A549 (cell line): Measurements from ENCODE around the gene TP73. TPM values are rescaled to one million over a fixed set of nuclear protein-coding genes. Genes with fewer than 3 reads are reported as not detected.
A peak's percentile ranks its signal among the peaks of the same experiment; 100 is the strongest.

Source experiments
- ATAC-seq, 2 experiments: fragments of 200-7000 bp in 1 of 2; fragments of >200 bp in 1 of 2; cut with Nextera tagmentation in 1 of 2; cut with Tn5 transposase in 1 of 2; 3 replicates each; pipeline versions ENCODE4 v1.8.0 to v1.9.1; 2018 to 2020; ENCODE audit warnings: mild to moderate bottlenecking in 1 of 2, moderate library complexity in 1 of 2
- CTCF ChIA-PET: fragments of 300-600 bp; sonication (Branson Sonifier 250); formaldehyde crosslinking; extraction: SDS; loops from one replicate; lab custom pipeline; 2021; ENCODE audit warnings: antibody characterized with exemption, inconsistent platforms; lab: Yijun Ruan, JAX
- POLR2A ChIA-PET: fragments of 350-600 bp; formaldehyde crosslinking; extraction: SDS; loops from one replicate; lab custom pipeline; 2021; ENCODE audit warnings: antibody characterized with exemption, inconsistent platforms; lab: Yijun Ruan, JAX
- DNase-seq, 2 experiments: peaks; one replicate each; pipeline versions ENCODE4 v3.0.0 to v3.0.0-alpha.2; 2011 to 2016; ENCODE audit warnings: low read depth in 1 of 2, low spot score in 1 of 2
- FAIRE-seq: peaks from 2 replicates; lab custom pipeline; 2011; peaks lifted over from hg19 to GRCh38; lab: Jason Lieb, UNC
- H3K27ac ChIP-seq, 2 experiments: fragments of >200 bp; sonication (Bioruptor Twin); formaldehyde crosslinking; 3 replicates each; pipeline ENCODE4 v1.5.1; 2016 to 2017
- H3K4me1 ChIP-seq: fragments of >200 bp; sonication (Bioruptor Twin); formaldehyde crosslinking; 3 replicates; pipeline ENCODE4 v1.6.1; 2016
- H3K4me2 ChIP-seq: fragments of >200 bp; sonication (Bioruptor Twin); formaldehyde crosslinking; 3 replicates; pipeline ENCODE4 v1.6.1; 2016
- H3K4me3 ChIP-seq: fragments of >200 bp; sonication (Bioruptor Twin); formaldehyde crosslinking; 3 replicates; pipeline ENCODE4 v1.5.1; 2016
- H3K9me3 ChIP-seq: fragments of >200 bp; sonication (Bioruptor Twin); formaldehyde crosslinking; 3 replicates; pipeline ENCODE4 v1.6.1; 2016
- CBX8 ChIP-seq: fragments of 200-600 bp; sonication (generic); IDR thresholded peaks from 2 replicates; pipeline ENCODE4 v1.6.1; 2016
- CEBPB ChIP-seq, 2 experiments: fragments of >200 bp in 1 of 2; sonication (Bioruptor Twin) in 1 of 2; formaldehyde crosslinking in 1 of 2; IDR thresholded peaks; 2 replicates each; pipeline ENCODE4 v1.6.1; 2012 to 2016
- CHD2 ChIP-seq: fragments of 150-350 bp; IDR thresholded peaks from 2 replicates; pipeline ENCODE4 v1.6.1; 2014; ENCODE audit warnings: low read length; ENCODE audit not compliant: partially characterized antibody
- EHMT2 ChIP-seq: fragments of 200-600 bp; sonication (generic); IDR thresholded peaks from 2 replicates; pipeline ENCODE4 v1.6.1; 2016; ENCODE audit warnings: antibody characterized with exemption, low read depth, mild to moderate bottlenecking, moderate library complexity
- ELK1 ChIP-seq: fragments of 150-350 bp; IDR thresholded peaks from 2 replicates; pipeline ENCODE4 v1.6.1; 2014; ENCODE audit warnings: low read depth, mild to moderate bottlenecking, low read length
- ESRRA ChIP-seq: fragments of 150-350 bp; IDR thresholded peaks from 2 replicates; pipeline ENCODE4 v1.6.1; 2014; ENCODE audit warnings: mild to moderate bottlenecking, low read length, borderline replicate concordance
- FOSL2 ChIP-seq, 2 experiments: fragments of 450-650 bp in 1 of 2; fragments of >200 bp in 1 of 2; sonication (Bioruptor Twin) in 1 of 2; formaldehyde crosslinking; IDR thresholded peaks; 2 replicates each; pipeline versions ENCODE4 v1.5.0 to v1.6.1; 2016 to 2020; ENCODE audit warnings: mild to moderate bottlenecking in 1 of 2, moderate library complexity in 1 of 2
- FOXS1 ChIP-seq: fragments of 250-450 bp; sonication (Bioruptor Pico); IDR thresholded peaks from 2 replicates; pipeline ENCODE4 v1.5.0; 2020; ENCODE audit warnings: mild to moderate bottlenecking, moderate library complexity
- GATA3 ChIP-seq: IDR thresholded peaks from 2 replicates; pipeline ENCODE4 v1.6.1; 2012; ENCODE audit warnings: borderline replicate concordance
- HDAC2 ChIP-seq: fragments of 200-600 bp; sonication (generic); IDR thresholded peaks from 2 replicates; pipeline ENCODE4 v1.6.1; 2016
- HES2 ChIP-seq: fragments of >200 bp; sonication (Bioruptor Twin); formaldehyde crosslinking; IDR thresholded peaks from 2 replicates; pipeline ENCODE4 v1.6.1; 2016
- HOXB13 ChIP-seq: fragments of 250-450 bp; sonication (Bioruptor Pico); IDR thresholded peaks from 2 replicates; pipeline ENCODE4 v1.5.0; 2020; ENCODE audit warnings: low read depth, mild to moderate bottlenecking, moderate library complexity
- JUNB ChIP-seq: fragments of >200 bp; sonication (Bioruptor Twin); formaldehyde crosslinking; IDR thresholded peaks from 2 replicates; pipeline ENCODE4 v1.6.1; 2016
- KDM5A ChIP-seq: fragments of 200-600 bp; sonication (generic); IDR thresholded peaks from 2 replicates; pipeline ENCODE4 v1.6.1; 2016; ENCODE audit warnings: antibody characterized with exemption, mild to moderate bottlenecking
- MAZ ChIP-seq: fragments of 150-350 bp; IDR thresholded peaks from 2 replicates; pipeline ENCODE4 v1.6.1; 2014; ENCODE audit warnings: antibody characterized with exemption, low read depth, low read length, borderline replicate concordance
- MYC ChIP-seq: IDR thresholded peaks from 2 replicates; pipeline ENCODE4 v1.6.1; 2012; ENCODE audit warnings: mild to moderate bottlenecking, inconsistent platforms, low read length, improper control_type of control experiment, borderline replicate concordance
- NFE2L2 ChIP-seq: fragments of 150-350 bp; conservative IDR thresholded peaks from 2 replicates; pipeline ENCODE4 v1.6.1; 2014; ENCODE audit warnings: low read length
- NPAS2 ChIP-seq: fragments of 250-450 bp; sonication (Bioruptor Pico); IDR thresholded peaks from 2 replicates; pipeline ENCODE4 v1.8.0; 2022; ENCODE audit warnings: mild to moderate bottlenecking, moderate library complexity, borderline replicate concordance
- NR3C1 ChIP-seq: fragments of >200 bp; sonication (Bioruptor Twin); formaldehyde crosslinking; IDR thresholded peaks from 3 replicates; pipeline ENCODE4 v1.6.1; 2017
- PHF8 ChIP-seq: fragments of 200-600 bp; sonication (generic); IDR thresholded peaks from 2 replicates; pipeline ENCODE4 v1.6.1; 2016; ENCODE audit warnings: low read depth, mild to moderate bottlenecking, antibody characterized with exemption, moderate library complexity, borderline replicate concordance
- POLR2A ChIP-seq: IDR thresholded peaks from 2 replicates; pipeline ENCODE4 v1.6.1; 2012; ENCODE audit warnings: mild to moderate bottlenecking, low read length
- POLR2AphosphoS2 ChIP-seq: conservative IDR thresholded peaks from 2 replicates; pipeline ENCODE4 v1.6.1; 2012; ENCODE audit warnings: low read length, improper control_type of control experiment, inconsistent platforms
- RCOR1 ChIP-seq: fragments of 150-350 bp; IDR thresholded peaks from 2 replicates; pipeline ENCODE4 v1.6.1; 2014; ENCODE audit warnings: antibody characterized with exemption, low read length, low read depth
- RFX5 ChIP-seq: fragments of 450-650 bp; IDR thresholded peaks from 2 replicates; pipeline ENCODE4 v1.7.1; 2014; ENCODE audit warnings: antibody characterized with exemption, mild to moderate bottlenecking, moderate library complexity
- SMC3 ChIP-seq: fragments of >200 bp; sonication (Bioruptor Twin); formaldehyde crosslinking; IDR thresholded peaks from 3 replicates; pipeline ENCODE4 v1.6.1; 2018; ENCODE audit warnings: inconsistent platforms
- SREBF2 ChIP-seq: fragments of 450-650 bp; IDR thresholded peaks from 2 replicates; pipeline ENCODE4 v1.6.1; 2014; ENCODE audit warnings: mild to moderate bottlenecking, moderate library complexity
- TFCP2L1 ChIP-seq: fragments of 250-450 bp; sonication (Bioruptor Pico); IDR thresholded peaks from 2 replicates; pipeline ENCODE4 v1.5.0; 2021; ENCODE audit warnings: mild to moderate bottlenecking
- ZFP36 ChIP-seq: fragments of 450-650 bp; IDR thresholded peaks from 2 replicates; pipeline ENCODE4 v1.6.1; 2014; ENCODE audit warnings: borderline replicate concordance; ENCODE audit not compliant: partially characterized antibody
- ZNF302 ChIP-seq: fragments of 250-450 bp; sonication (Bioruptor Pico); IDR thresholded peaks from 2 replicates; pipeline ENCODE4 v1.9.0; 2021; ENCODE audit warnings: inconsistent platforms, mild to moderate bottlenecking, moderate library complexity
- whole genome bisulfite sequencing: methylation state at CpG from one replicate; pipeline ENCODE4 v1.1.6; 2017; ENCODE audit errors: missing lambda C conversion rate; 5-methylcytosine and 5-hydroxymethylcytosine counted together
- polyA plus RNA-seq, 4 experiments: library from polyadenylated mRNA; depleted of rRNA in 3 of 4; stranded (reverse); fragments of >200 nt; fragmentation: RNase III in 1 of 4; extraction: RNeasy Plus Mini Kit Qiagen cat#74134 plus additional on column Dnase treatment in 1 of 4; gene quantifications; 2 replicates in 3 of 4; 3 replicates in 1 of 4; pipeline ENCODE4 v1.2.3, GENCODE V29; 2011 to 2017

TP73 gene
- polyA plus RNA-seq, 2 of the 4 experiments (the other 2 are of a cell fraction) = 0.01 to 0.25 TPM

GRCh38 chr1:3668585-3669300, 16.4 kb downstream of the TP73 start:
- H3K4me2 ChIP-seq = peak overlapping the region; percentile 53
- H3K9me3 ChIP-seq = no peaks in the 10 kb centered on the region
- WGBS = 40% methylated on average over 9 of the region's 30 CpGs
- TF ChIP-seq CEBPB (IDR thresholded peaks at IDR 0.05) (peak; percentile 56 to 86; a peak in 3 of 4 replicates), KDM5A (no peak)
- no peak overlapping the region for H3K4me3 ChIP-seq
- ATAC-seq (peak; percentile 53 to 58; a peak in 4 of 6 replicates), DNase-seq (peak in 1 of 2 experiments; percentile 32), FAIRE-seq (no peak)
- no peak overlapping the region for H3K27ac ChIP-seq
- CTCF ChIA-PET = no interaction called here
- peaks cover 10% of the 10 kb centered on the region for H3K4me1 ChIP-seq
- POLR2A ChIA-PET = no interaction called here

DNA sequence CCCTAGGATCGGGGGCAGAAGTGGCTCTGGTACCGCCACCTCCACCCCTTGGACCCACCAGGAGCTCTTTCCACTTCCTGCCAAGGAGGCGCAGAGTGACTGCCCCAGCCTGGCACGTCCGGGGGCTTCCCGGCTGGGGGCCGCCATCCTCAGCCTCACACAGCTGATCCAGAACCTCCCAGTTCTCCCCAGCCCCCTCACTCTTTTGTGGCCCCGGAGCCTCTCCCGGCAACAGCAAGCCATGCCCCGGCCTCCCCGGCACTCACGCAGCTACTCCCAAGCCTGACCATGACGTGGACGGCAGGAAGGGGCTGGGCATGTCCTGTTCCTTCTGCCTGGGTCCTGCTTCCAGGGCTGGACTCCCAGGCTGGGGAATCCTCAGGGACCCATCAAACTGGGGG, 17.1 kb downstream of the TP73 start:
- ChIA-PET POLR2A (no interaction called here), CTCF (no interaction called here)
- no peak for DNase-seq
- no peak for TF ChIP-seq POLR2AphosphoS2
- TF ChIP-seq FOSL2 (IDR thresholded peaks at IDR 0.05) = no peak
- no peak for TF ChIP-seq FOSL2 (CRISPR knock-in tag; IDR thresholded peaks at IDR 0.05)
- no peak for TF ChIP-seq EHMT2
- TF ChIP-seq NPAS2 (CRISPR knock-in tag) = no peak
- TF ChIP-seq ESRRA = no peak
- TF ChIP-seq HOXB13 = no peak
- no peak for FAIRE-seq
- Histone ChIP-seq H3K27ac (no peak overlapping the region), H3K4me2 (no peak overlapping the region; the same call in 2 of the 3 replicates), H3K4me1 (peaks cover 10% of the 10 kb centered on the region), H3K9me3 (no peaks in the 10 kb centered on the region), H3K4me3 (no peak overlapping the region)
- ATAC-seq = no peak
- WGBS = 60% methylated on average over 1 of the region's 14 CpGs

DNA sequence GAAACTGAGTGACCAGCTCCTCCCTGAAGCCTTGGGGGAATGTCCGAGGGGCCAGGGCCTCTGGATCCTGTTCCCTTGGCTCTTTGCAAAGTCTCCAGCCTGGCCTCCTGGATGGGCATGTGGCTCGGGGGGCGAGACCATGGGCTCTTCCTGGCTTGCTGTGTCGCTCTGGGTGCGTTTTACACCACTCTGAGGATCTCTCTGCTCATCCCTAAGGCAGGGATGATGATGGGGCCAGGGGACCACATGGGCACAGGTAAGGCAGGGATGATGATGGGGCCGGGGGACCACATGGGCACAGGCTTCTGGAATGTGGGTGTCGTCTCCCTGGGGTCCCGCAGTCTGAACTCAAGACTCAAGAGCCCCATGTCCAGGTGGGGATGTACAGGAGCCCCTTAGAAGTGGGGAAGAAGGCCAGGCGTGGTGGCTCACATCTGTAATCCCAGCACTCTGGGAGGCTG, 17.7 kb downstream of the TP73 start:
- Histone ChIP-seq H3K9me3 (no peaks in the 10 kb centered on the region), H3K4me1 (peaks cover 10% of the 10 kb centered on the region), H3K27ac (no peak overlapping the region), H3K4me3 (no peak overlapping the region)
- ATAC-seq (no peak), DNase-seq (no peak)
- TF ChIP-seq HES2 = no peak
- no peak for TF ChIP-seq FOXS1
- TF ChIP-seq NFE2L2 = no peak
- no peak for TF ChIP-seq TFCP2L1 (CRISPR knock-in tag)
- no peak for TF ChIP-seq FOSL2 (IDR thresholded peaks at IDR 0.05)
- TF ChIP-seq FOSL2 (CRISPR knock-in tag; IDR thresholded peaks at IDR 0.05) = no peak
- TF ChIP-seq MYC = no peak
- TF ChIP-seq ESRRA = no peak
- no peak for TF ChIP-seq GATA3
- TF ChIP-seq POLR2A = no peak
- no peak for TF ChIP-seq HDAC2
- no peak for TF ChIP-seq KDM5A
- no peak for TF ChIP-seq NR3C1
- TF ChIP-seq ZNF302 (CRISPR knock-in tag) = no peak
- no peak for TF ChIP-seq SREBF2
- no peak for TF ChIP-seq CBX8
- TF ChIP-seq RCOR1 = no peak
- no peak for TF ChIP-seq CHD2
- TF ChIP-seq EHMT2 = no peak
- TF ChIP-seq, all 56 proteins: peak for 0
- FAIRE-seq = no peak
- ChIA-PET CTCF (interaction anchor here (0.6 kb wide), 1 partner anchor 37 kb away, joined by 3 read pairs; no protein-coding TSS in a partner anchor), POLR2A (no interaction called here)
- 75% methylated on average over 7 of the region's 9 CpGs for WGBS
- no peak overlapping the region for H3K4me2 ChIP-seq

- 89% methylated on average over 12 of the region's 15 CpGs for WGBS
These were observed 18.5 kb downstream of the TP73 start for GRCh38 chr1:3670823-3671265.

More at GRCh38 chr1:3670823-3671265, 18.5 kb downstream of the TP73 start:
- FAIRE-seq = no peak
- no peaks in the 10 kb centered on the region for H3K9me3 ChIP-seq
- no peak for DNase-seq
- ChIA-PET CTCF (interaction anchor here (1.1 kb wide), 1 partner anchor 54 kb away, joined by 4 read pairs; no protein-coding TSS in a partner anchor), POLR2A (no interaction called here)
- ATAC-seq = no peak
- H3K4me2 ChIP-seq = no peak overlapping the region
- H3K27ac ChIP-seq = no peak overlapping the region
- TF ChIP-seq RCOR1 = no peak
- TF ChIP-seq NR3C1 = no peak
- TF ChIP-seq MYC = no peak
- TF ChIP-seq MAZ = no peak
- no peak for TF ChIP-seq NPAS2 (CRISPR knock-in tag)
- no peak for TF ChIP-seq PHF8
- TF ChIP-seq JUNB = no peak
- TF ChIP-seq ELK1 = no peak
- no peak for TF ChIP-seq RFX5
- TF ChIP-seq SMC3 = no peak
- no peak for TF ChIP-seq ZFP36
- H3K4me3 ChIP-seq = no peak overlapping the region
- peaks cover 10% of the 10 kb centered on the region for H3K4me1 ChIP-seq
